GM12873 (cell line): ENCODE data around the gene KLHL12.

Source experiments
- CTCF ChIP-seq: IDR thresholded peaks from 2 replicates; pipeline ENCODE4 v1.5.1; 2012; ENCODE audit warnings: low read depth, mild to moderate bottlenecking, moderate library complexity, low read length, control low read depth; ENCODE audit not compliant: insufficient read depth; ENCODE audit errors: missing control alignments

Gene KLHL12

GRCh38 chr1:202945483-202945882 lies 18.4 kb upstream of the KLHL12 start:
- no peak for TF ChIP-seq CTCF

DNA sequence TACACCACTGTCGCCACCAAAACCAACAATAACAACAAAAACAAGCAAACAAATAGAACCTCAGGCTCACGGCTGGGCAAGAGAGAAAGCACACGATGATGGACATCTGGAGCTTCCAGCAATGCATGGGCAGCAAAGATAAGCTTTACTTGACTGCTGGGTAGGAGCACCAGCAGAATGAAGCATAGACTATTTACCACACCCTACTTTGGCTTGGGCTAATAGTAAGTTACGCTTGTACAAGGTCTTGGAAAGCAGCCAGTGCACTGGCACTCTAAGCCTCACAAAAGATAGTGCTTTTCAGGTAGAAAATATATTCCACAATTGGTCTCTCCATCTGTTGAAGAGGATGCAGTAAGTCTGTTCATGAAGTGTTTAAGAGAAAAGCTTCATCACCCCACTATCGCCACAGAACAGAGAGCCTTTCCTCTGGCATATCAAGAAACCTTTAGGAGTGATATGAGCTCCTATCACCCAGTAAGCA lies 17.4 kb upstream of the KLHL12 start:
- TF ChIP-seq CTCF, result no peak

- no peak for TF ChIP-seq CTCF
These were observed 15.4 kb upstream of the KLHL12 start for GRCh38 chr1:202942426-202942825.

GRCh38 chr1:202941372-202941771 lies 14.3 kb upstream of the KLHL12 start:
- TF ChIP-seq CTCF, result no peak

GRCh38 chr1:202940561-202940960 lies 13.5 kb upstream of the KLHL12 start:
- no peak for TF ChIP-seq CTCF

- no peak for TF ChIP-seq CTCF
These were observed 11.4 kb upstream of the KLHL12 start for GRCh38 chr1:202938287-202938925.

DNA sequence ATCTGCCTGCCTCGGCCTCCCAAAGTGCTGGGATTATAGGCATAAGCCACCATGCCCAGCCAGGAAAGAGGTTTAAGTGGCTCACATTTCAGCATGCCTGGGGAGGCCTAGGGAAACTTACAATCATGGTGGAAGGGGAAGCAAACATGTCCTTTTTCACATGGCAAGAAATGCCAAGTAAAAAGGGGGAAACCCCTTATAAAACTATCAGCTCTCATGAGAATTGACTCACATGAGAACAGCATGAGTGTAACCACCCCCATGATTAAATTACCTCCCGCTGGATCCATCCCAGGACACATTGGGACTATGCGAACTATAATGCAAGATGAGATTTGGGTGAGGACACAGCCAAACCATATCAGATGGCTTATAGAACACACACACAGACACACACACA lies 8.8 kb upstream of the KLHL12 start:
- no peak for TF ChIP-seq CTCF

DNA sequence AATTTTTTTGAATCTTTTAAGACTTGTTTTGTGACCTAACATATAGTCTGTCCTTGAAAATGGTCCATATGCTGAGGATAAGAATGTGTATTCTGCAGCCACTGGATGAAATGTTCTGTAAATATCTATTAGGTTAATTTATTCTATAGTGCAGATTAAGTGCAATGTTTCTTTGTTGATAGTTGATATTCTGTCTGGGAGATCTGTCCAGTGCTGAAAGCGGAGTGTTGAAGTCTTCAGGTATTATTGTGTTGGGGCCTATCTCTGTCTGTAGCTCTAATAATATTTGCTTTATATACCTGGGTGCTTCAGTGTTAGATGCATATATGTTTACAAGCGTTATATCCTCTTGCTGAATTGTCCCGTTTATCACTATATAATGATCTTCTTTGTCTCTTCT lies 7.7 kb upstream of the KLHL12 start:
- no peak for TF ChIP-seq CTCF
